Spleen (tissue), 7 donors: ENCODE measurements around the gene STPG1.

ENCODE experiments used
- CTCF ChIP-seq, 11 experiments: fragments of 200-600 bp in 7 of 11; fragments of 450-650 bp in 4 of 11; sonication (generic) in 4 of 11; IDR thresholded peaks in 8 of 11; conservative IDR thresholded peaks in 3 of 11; 1 replicate in 7 of 11; 2 replicates in 4 of 11; pipeline versions ENCODE4 v1.4.0 to v1.8.0; 2016 to 2021; ENCODE audit warnings: antibody characterized with exemption in 11 of 11, inconsistent platforms in 4 of 11, mild to moderate bottlenecking in 1 of 11
- POLR2A ChIP-seq, 3 donors: fragments of 450-650 bp; IDR thresholded peaks; one replicate each; pipeline ENCODE4 v1.5.1; 2017; ENCODE audit warnings: antibody characterized with exemption in 3 of 3, mild to moderate bottlenecking in 1 of 3
- POLR2AphosphoS5 ChIP-seq, 3 donors: sonication (generic); formaldehyde crosslinking; IDR thresholded peaks; one replicate each; pipeline ENCODE4 v1.5.1; 2017; ENCODE audit warnings: antibody characterized with exemption in 3 of 3
- donor health status: DM: no; HTN: no; CAD: no; lungs with moderate emphysema.
- donor health status: DM: no; HTN: no; CAD: no.
- donor health status: DM: no; HTN: no; CAD: no.

- TF ChIP-seq POLR2AphosphoS5 (IDR thresholded peaks at IDR 0.05) (no peak), POLR2A (IDR thresholded peaks at IDR 0.05) (no peak), CTCF (IDR thresholded peaks at IDR 0.05 in 8 of 11, conservative IDR thresholded peaks at IDR 0.05 in 3 of 11) (no peak)
These were observed 96.9 kb downstream of the STPG1 start for GRCh38 chr1:24316645-24317044.
